Mucosa of rectum (tissue), 2 donors: ENCODE measurements around the gene ZNF692.

Experiments
- H3K27ac ChIP-seq, 2 donors: one replicate each; pipeline ENCODE4 v1.7.0; 2013; ENCODE audit warnings: inconsistent platforms in 2 of 2, low read depth in 2 of 2, low read length in 2 of 2
- H3K27me3 ChIP-seq, 2 donors: one replicate each; pipeline ENCODE4 v1.7.0; 2013; ENCODE audit warnings: low read length in 2 of 2; ENCODE audit not compliant: control insufficient read depth in 2 of 2, insufficient read depth in 2 of 2
- H3K36me3 ChIP-seq, 2 donors: one replicate each; pipeline ENCODE4 v1.7.0; 2013; ENCODE audit warnings: low read length in 2 of 2; ENCODE audit not compliant: control insufficient read depth in 2 of 2, insufficient read depth in 2 of 2
- H3K4me1 ChIP-seq, 2 donors: one replicate each; pipeline ENCODE4 v1.7.0; 2013; ENCODE audit warnings: low read length in 2 of 2, mild to moderate bottlenecking in 1 of 2; ENCODE audit not compliant: control insufficient read depth in 2 of 2, insufficient read depth in 2 of 2
- H3K4me3 ChIP-seq, 2 donors: one replicate each; pipeline ENCODE4 v1.7.0; 2013; ENCODE audit warnings: low read length in 2 of 2
- H3K9ac ChIP-seq, 2 donors: one replicate each; pipeline ENCODE4 v1.7.0; 2013; ENCODE audit warnings: low read length in 2 of 2, low read depth in 1 of 2, mild to moderate bottlenecking in 1 of 2
- H3K9me3 ChIP-seq, 2 donors: one replicate each; pipeline ENCODE4 v1.7.0; 2013; ENCODE audit warnings: low read length in 2 of 2; ENCODE audit not compliant: control insufficient read depth in 2 of 2
- donor health status: healthy.
- donor health status: Normal muscosa, but diverticular disease.

Gene ZNF692

DNA sequence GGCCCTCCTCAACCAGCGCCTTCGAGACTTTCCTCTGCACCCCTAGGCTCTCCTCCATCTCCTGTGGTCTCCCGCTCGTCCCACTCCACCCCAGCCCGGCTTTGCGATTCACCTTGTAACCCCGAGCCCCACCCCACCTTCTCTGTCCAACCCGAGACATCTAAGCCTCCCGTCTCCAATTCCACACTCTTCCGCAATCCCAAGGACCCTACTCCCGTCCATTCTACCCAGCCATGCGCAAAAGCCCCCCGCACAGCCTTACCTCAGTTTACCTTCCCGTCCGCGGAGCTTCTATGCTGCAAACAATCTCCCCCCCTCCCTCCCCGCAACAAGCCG is 33.3 kb downstream of the ZNF692 start:
- no peaks in the 10 kb centered on the region for H3K9me3 ChIP-seq
- peak overlapping the region; percentile 94 to 99 for H3K27ac ChIP-seq
- no peaks in the 10 kb centered on the region for H3K27me3 ChIP-seq
- H3K36me3 ChIP-seq = peaks cover 0 to 19% of the 10 kb centered on the region in 2 donors
- peak overlapping the region; percentile 85 to 100 for H3K4me3 ChIP-seq
- H3K9ac ChIP-seq = peak overlapping the region; percentile 81 to 98
- H3K4me1 ChIP-seq = peaks cover 19 to 29% of the 10 kb centered on the region in 2 donors

DNA sequence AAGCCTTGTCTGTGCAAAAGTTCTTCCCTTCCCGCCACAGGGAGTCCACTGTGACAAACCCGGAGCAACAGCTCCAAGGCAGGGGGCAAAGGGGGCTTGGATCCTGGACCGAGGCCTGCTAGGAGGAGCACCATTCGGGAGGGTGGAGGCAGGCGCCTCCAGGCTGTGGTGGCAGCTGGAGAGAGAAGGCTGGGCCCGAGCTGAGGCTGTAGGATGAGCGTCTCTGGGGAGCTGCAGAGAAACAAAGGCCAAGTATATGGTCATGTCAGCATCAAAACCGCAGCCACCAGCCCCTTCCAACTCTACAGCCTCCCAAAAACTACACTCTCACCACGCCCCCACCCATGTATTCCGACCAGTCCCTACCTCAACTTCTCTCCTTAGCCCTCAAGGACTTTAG is 33.7 kb downstream of the ZNF692 start:
- Histone ChIP-seq H3K9me3 (no peaks in the 10 kb centered on the region), H3K27me3 (no peaks in the 10 kb centered on the region), H3K4me3 (peak overlapping the region; percentile 85 to 100), H3K36me3 (peaks cover 2 to 23% of the 10 kb centered on the region in 2 donors), H3K4me1 (peaks cover 19 to 29% of the 10 kb centered on the region in 2 donors), H3K9ac (peak overlapping the region; percentile 81 to 98), H3K27ac (peak overlapping the region; percentile 94 to 99)

DNA sequence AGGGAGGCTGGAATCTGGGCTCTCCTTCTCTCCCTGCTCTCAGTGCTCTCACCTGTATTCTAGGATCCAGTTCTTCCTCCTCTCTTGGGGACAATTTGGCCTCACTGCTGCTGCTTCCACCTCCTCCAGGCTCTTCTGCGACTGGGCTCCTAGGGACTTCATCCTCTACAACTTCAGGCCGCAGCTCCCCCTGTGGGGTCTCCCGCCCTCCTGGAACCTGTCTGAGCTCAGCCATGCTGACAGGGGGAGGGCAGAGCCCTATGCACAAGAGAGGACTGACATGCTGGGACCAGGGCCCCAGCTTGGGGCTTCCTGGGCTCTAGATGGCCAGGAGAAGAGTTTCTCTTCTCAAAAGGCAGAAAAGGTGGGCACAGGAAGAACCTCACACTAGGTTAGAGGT is 34.2 kb downstream of the ZNF692 start:
- peaks cover 19 to 29% of the 10 kb centered on the region in 2 donors for H3K4me1 ChIP-seq

DNA sequence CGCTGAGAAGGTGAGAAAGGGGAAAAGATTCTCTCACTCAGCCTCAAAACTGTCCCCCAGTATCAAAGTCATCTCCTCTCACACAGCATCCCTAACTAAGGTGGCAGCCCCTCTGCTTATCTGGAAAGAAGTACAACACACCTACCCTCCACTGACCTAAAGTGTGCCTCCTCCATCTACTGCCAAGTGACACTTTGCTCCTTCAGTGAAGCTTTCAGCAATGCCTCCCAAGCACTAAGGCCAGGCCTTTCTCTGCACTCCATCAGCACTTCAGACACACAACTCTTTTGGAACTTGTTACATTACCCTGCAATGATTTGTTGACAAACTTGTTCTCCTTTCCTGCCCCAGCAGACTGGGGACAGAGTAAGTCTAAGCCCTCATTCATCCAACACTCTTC is 34.6 kb downstream of the ZNF692 start:
- H3K4me1 ChIP-seq = peaks cover 19 to 29% of the 10 kb centered on the region in 2 donors
- peaks cover 5 to 26% of the 10 kb centered on the region in 2 donors for H3K36me3 ChIP-seq
- H3K27ac ChIP-seq = no peak overlapping the region
- peak overlapping the region; percentile 49 to 81 for H3K9ac ChIP-seq
- H3K4me3 ChIP-seq = peak overlapping the region in 1 of 2 donors; percentile 100
- H3K9me3 ChIP-seq = no peaks in the 10 kb centered on the region
- no peaks in the 10 kb centered on the region for H3K27me3 ChIP-seq

More for the DNA sequence above, 34.2 kb downstream of the ZNF692 start:
- Histone ChIP-seq H3K4me3 (peak overlapping the region; percentile 85 to 100), H3K9ac (peak overlapping the region; percentile 81 to 98), H3K9me3 (no peaks in the 10 kb centered on the region), H3K36me3 (peaks cover 5 to 26% of the 10 kb centered on the region in 2 donors), H3K27me3 (no peaks in the 10 kb centered on the region), H3K27ac (no peak overlapping the region)

DNA sequence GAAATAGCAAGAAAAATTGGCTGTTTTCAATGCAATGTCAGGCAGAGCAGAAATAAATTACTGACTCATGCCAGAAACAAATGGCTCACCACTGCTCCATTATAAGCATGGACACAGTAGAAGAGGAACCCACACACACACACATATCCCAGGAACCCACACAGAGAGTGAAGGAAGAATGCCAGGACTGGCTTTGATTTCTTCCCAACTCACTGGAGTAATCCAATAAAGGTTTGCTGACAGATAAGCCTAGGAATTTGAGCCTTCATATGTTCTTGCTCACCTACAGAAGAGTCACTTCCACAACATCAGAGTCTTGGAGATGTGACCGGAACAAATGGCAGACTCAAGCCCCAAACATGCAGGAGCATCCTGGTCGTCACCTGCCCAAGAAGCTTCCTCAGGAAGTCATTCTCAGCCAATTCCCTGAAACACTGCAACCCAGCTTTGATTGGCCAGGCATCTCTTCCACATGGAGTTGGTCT is 35.3 kb downstream of the ZNF692 start:
- Histone ChIP-seq H3K9ac (no peak overlapping the region), H3K27ac (no peak overlapping the region), H3K36me3 (peaks cover 9 to 29% of the 10 kb centered on the region in 2 donors), H3K27me3 (no peaks in the 10 kb centered on the region), H3K4me3 (peak overlapping the region in 1 of 2 donors; percentile 100), H3K9me3 (no peaks in the 10 kb centered on the region), H3K4me1 (peaks cover 19 to 29% of the 10 kb centered on the region in 2 donors)

DNA sequence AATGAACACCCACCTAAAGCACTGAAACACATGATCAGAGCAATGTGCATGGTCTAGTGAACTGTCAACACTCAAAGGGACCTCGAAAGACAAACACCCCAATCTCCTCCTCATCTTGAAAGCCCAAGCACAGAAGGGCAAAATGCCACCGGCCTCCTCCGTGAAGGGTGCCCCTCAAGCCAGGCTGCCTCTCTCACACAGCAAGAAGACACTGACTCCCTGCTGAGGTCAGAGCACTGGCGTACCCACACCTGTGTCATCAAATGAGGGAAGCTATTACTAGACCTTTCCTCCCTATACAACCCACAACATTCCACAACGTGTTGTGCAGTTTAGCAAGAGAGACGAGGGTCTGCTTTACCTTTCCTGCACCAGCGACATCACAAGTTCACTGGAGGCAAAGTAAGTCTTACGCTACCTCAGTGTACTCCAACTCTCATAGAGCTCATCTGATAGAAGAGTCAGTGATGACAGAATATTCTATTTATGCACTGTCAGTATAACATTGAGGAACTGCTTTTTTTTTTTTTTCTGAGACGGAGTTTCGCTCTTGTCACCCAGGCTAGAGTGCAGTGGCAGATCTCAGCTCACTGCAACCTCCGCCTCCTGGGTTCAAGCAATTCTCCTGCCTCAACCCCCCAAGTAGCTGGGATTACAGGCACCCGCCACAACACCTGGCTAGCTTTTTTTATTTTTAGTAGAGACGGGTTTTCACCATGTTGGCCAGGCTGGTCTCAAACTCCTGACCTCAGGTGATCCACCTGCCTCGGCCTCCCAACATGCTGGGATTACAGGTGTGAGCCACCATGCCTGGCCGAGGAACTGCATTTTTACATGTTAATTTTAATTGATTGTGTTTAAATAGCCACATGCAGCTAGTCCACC is 36.5 kb downstream of the ZNF692 start:
- no peaks in the 10 kb centered on the region for H3K27me3 ChIP-seq
- no peak overlapping the region for H3K9ac ChIP-seq
- no peak overlapping the region for H3K27ac ChIP-seq
- H3K4me3 ChIP-seq = peak overlapping the region in 1 of 2 donors; percentile 20
- H3K36me3 ChIP-seq = peaks cover 11 to 29% of the 10 kb centered on the region in 2 donors
- peaks cover 19 to 29% of the 10 kb centered on the region in 2 donors for H3K4me1 ChIP-seq
- H3K9me3 ChIP-seq = no peaks in the 10 kb centered on the region

DNA sequence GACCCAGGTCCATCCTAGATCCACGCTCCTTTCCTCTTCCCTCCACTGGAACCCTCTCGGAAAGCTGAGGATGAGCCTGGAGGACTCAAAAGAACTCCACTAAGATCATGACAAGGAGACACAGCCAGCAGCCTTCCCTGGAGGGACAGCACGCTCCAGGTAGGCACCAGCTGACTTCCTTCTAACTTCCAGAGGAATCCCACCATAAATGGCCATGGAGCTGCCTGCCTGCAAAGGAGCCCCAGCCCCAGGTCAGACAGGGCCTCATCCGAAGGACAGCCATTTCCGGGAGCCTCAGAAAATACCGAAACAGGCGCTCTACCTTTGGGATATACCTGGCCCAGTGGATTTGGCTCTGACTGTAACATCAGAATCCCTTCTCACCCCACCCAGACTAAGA is 37.2 kb downstream of the ZNF692 start:
- no peaks in the 10 kb centered on the region for H3K27me3 ChIP-seq
- H3K4me1 ChIP-seq = peaks cover 16 to 29% of the 10 kb centered on the region in 2 donors
- H3K27ac ChIP-seq = no peak overlapping the region
- H3K36me3 ChIP-seq = peaks cover 17 to 35% of the 10 kb centered on the region in 2 donors
- no peaks in the 10 kb centered on the region for H3K9me3 ChIP-seq
- H3K9ac ChIP-seq = no peak overlapping the region
- H3K4me3 ChIP-seq = no peak overlapping the region

DNA sequence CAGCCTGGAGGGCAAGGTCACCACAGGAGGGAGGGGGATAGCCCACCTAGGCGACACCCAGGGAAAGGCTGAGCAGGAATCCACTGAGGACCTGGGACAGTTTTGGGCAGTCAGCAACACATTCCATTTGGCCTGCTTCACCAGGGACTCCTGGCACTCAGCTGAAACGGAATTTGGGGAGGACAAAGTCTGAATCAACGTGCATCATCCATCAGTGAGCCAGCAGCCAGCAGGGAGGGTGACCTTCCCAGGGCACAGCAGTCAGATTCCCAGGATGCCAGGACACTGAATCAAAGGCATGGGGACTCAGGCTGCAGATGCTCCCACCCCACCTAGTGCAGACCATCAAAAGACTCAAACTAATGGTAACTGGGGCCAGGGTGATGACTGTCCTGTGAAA is 37.8 kb downstream of the ZNF692 start:
- Histone ChIP-seq H3K36me3 (peaks cover 21 to 41% of the 10 kb centered on the region in 2 donors), H3K4me3 (no peak overlapping the region), H3K9ac (no peak overlapping the region), H3K4me1 (peaks cover 15 to 29% of the 10 kb centered on the region in 2 donors), H3K27ac (no peak overlapping the region), H3K9me3 (no peaks in the 10 kb centered on the region), H3K27me3 (no peaks in the 10 kb centered on the region)

DNA sequence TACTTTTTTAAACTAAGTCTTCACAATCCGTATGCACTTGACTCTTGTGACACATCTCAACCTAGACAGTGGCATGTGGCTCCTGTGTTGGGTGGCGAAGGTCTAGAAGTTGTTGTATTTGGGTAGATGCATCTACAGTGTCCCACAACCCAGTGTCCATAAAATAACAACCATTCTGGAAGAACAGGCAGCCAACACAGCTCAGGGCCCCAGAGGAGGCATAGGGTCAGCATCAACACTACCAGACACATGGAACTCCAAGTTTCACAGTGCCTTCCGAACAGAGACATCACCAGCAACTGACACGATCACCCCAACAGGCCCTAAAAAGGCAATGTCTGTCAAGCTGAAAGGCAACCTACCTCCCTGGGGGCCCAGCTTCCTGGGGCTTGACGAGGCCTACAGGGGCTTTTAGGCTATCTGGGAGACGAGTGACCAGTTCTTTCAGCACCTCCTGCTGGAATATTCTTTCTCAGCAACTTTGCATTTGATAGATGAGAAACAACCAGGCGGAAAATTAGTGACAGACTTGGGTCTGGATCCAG is 38.8 kb downstream of the ZNF692 start:
- no peaks in the 10 kb centered on the region for H3K27me3 ChIP-seq
- H3K4me3 ChIP-seq = no peak overlapping the region
- H3K4me1 ChIP-seq = peaks cover 13 to 27% of the 10 kb centered on the region in 2 donors
- peaks cover 31 to 48% of the 10 kb centered on the region in 2 donors for H3K36me3 ChIP-seq
- H3K9ac ChIP-seq = no peak overlapping the region
- H3K27ac ChIP-seq = no peak overlapping the region
- no peaks in the 10 kb centered on the region for H3K9me3 ChIP-seq
